ENCODE results near the gene DAB1.

DNA sequence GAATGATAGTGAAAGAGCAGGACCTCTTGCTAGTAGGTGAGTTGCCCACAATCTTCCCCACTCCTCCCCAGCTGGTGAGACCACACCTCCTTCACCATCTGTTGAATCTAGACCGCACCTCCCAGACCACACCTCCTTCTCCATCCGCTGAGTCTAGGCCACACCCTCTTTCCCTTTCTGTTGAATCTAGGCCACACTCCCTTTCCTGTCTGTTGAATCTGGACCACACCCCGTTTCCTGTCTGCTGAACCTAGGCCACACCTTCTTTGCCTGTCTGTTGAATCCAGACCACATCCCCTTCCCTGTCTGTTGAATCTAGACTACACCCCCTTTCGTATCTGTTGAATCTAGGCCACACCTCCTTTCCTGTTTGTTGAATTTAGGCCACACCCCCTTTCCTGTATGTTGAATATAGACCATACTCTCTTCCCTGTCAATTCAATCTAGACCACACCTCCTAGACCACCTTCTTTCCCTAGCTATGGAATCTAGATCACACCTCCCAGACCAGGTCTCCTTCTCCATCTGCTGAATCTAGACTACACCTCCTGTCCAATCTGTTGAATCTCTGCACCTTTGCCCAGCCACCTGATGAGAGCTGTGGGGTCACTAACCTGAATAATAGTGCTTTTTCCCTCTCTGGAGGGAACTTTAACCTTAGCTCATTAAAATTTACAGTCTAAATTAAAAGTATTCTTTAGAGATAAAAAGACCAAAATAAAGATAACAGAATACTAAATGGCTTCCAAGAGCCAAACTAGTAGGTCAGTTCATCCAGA lies 116.3 kb downstream of the DAB1 start:
- TF ChIP-seq, protein P1, sequence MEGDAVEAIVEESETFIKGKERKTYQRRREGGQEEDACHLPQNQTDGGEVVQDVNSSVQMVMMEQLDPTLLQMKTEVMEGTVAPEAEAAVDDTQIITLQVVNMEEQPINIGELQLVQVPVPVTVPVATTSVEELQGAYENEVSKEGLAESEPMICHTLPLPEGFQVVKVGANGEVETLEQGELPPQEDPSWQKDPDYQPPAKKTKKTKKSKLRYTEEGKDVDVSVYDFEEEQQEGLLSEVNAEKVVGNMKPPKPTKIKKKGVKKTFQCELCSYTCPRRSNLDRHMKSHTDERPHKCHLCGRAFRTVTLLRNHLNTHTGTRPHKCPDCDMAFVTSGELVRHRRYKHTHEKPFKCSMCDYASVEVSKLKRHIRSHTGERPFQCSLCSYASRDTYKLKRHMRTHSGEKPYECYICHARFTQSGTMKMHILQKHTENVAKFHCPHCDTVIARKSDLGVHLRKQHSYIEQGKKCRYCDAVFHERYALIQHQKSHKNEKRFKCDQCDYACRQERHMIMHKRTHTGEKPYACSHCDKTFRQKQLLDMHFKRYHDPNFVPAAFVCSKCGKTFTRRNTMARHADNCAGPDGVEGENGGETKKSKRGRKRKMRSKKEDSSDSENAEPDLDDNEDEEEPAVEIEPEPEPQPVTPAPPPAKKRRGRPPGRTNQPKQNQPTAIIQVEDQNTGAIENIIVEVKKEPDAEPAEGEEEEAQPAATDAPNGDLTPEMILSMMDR (IDR thresholded peaks at IDR 0.05; ENCODE audit: poor library complexity, severe bottlenecking) = no peak
- no peak for TF ChIP-seq EP300 (conservative IDR thresholded peaks at IDR 0.05; ENCODE audit: poor library complexity, severe bottlenecking)
- TF ChIP-seq RAD21 (conservative IDR thresholded peaks at IDR 0.05) = no peak
- no peak for TF ChIP-seq MXI1 (conservative IDR thresholded peaks at IDR 0.05; ENCODE audit: poor library complexity, severe bottlenecking)
- TF ChIP-seq POLR2AphosphoS5 (IDR thresholded peaks at IDR 0.05) = no peak
- TF ChIP-seq SMC3 (conservative IDR thresholded peaks at IDR 0.05; ENCODE audit: poor library complexity) = no peak
- no peak for TF ChIP-seq EZH2 (IDR thresholded peaks at IDR 0.05; ENCODE audit: borderline replicate concordance, insufficient read depth, low read length, poor library complexity, severe bottlenecking)

Data from neural cell (in vitro differentiated cells).